ENCODE data around the gene WWOX.
A peak's percentile ranks its signal among the peaks of the same experiment; 100 is the strongest.

The WWOX gene

DNA sequence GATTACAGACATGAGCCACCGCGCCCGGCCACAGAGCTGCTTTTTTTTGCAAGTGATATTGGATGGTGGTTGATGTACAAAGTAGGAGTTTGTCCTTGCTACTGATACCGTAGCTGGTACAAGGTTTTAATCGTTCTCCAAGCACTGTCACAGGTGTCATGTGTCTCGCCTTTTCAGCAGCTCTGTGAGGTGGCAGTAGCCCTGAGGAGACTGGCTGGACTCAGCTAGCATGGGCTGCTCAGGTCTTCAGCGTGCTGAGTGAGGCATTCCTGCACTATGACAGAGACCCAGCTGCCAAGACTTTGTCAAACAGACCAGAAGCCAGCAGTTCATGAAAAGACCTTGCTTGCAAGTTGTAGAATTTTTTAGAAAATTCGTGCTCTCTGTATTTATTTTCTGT, 7.2 kb downstream of the WWOX start:
- no peak for DNase-seq

DNA sequence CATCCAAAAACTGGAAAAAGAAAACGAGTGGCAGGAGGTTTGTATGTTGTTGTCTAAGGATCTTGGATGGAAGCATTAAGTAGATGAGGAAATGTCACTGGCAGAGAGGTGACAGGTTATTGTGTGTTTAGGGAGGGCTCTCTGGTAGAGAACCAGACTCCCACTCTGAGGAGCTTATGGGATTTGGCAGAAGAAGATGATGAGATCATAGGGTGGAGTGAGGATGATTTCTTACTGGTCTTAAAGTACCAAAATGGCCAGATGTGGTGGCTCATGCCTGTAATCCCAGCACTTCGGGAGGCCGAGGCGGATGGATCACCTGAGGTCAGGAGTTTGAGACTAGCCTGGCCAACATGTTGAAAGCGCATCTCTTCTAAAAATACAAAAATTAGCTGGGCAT, 9.0 kb downstream of the WWOX start:
- no peak for DNase-seq

DNA sequence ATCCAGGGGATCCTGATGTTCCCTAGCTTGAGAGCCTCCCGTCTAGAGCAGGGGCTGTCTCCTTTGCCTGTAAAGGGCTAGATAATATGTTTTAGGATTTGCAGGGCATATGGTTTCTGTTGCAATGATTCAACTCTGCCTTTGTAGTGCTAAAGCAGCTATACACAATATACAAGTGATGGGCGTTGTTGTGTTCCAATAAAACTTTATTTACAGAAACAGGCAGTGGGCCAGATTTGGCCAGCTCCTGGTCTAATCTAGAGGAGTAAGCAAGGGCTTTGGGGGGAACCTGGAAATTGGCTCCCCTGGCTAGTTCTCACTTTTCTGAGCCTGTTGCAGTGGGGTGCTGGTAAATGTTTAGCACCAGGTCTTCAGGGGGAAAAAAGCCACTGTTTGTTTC, 13.8 kb downstream of the WWOX start:
- no peak for DNase-seq

DNA sequence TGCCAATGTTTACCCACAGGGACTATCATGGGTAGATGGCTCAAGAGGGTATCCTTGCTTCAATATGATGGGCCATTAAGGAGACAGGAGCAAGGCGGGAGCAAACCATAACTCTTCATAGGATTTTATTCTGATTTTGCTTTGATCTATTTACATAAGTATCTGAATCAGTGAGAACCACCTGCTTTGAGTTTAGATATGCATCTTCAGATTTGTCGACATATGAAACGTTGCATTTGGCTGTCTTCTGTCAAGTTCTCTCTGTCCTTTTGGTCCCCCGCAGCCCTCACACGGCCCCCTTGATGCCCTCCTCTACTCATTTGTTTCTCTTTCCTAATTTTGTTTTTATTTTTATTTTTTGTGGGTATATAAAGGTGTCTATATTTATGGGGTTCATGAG, 16.2 kb downstream of the WWOX start:
- DNase-seq: no peak

DNA sequence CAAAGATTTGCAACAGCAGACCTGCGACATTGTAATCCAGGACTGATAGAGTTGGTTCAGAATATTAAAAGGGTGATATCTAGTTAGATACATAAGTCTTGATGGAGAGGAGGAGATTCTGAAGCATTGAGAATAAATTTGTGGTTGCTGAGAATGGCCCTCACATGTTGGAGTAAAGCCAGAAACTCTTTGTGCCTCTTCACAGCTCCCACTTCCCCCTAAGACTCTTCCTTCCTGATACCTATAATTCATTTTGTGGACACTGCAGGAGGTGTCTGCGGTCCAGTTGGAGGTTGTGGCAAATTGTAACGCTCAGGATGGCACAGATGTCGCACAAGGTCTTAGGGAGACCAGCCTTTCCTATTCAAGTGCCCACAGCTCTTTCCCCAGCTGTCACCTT, 17.5 kb downstream of the WWOX start:
- no peak for DNase-seq

DNA sequence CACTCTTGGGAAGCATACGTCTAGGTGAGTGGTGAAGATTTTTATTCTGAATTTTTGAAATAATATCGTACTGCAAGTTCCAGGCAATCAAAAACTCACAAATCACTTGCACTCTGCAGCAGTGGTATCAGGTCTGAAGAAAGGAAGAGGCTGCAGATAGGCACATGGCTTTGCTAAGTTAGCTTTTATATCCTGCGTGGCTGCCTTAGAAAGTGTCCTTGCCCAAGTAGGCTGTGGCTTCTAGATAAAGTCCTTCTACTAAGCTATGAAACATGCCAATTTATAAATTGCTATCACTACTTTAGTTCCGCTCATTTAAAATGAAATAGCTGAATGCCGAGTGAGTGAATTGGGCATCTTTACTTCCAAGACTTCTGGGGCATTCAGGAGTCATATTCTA, 17.9 kb downstream of the WWOX start:
- DNase-seq: no peak

DNA sequence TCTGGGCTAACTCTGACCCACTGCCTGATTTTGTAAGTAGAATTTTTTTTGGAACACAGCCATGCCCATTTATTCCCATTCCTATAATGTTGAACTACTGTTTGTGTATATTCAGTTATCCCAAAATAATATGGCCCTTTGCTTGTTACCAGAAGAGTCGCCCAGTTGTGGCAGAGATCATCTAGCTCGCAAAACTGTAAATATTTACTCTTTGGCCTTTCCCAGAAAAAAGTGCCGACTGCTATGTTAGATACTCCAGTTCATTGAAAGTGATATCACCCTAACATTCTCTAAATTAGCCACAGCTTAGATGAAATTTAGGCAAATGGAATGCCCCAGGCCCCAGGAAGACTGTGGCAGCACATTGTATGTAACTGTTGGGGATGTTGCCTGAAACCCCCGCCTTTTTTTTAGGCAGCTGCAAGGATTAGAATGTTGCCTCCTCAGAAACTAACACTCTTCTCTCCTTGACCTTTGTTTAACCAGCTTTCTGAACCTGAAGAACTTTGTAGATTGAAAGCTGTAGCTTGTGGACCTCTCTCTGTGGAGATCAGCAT, 19.1 kb downstream of the WWOX start:
- DNase-seq: no peak

DNA sequence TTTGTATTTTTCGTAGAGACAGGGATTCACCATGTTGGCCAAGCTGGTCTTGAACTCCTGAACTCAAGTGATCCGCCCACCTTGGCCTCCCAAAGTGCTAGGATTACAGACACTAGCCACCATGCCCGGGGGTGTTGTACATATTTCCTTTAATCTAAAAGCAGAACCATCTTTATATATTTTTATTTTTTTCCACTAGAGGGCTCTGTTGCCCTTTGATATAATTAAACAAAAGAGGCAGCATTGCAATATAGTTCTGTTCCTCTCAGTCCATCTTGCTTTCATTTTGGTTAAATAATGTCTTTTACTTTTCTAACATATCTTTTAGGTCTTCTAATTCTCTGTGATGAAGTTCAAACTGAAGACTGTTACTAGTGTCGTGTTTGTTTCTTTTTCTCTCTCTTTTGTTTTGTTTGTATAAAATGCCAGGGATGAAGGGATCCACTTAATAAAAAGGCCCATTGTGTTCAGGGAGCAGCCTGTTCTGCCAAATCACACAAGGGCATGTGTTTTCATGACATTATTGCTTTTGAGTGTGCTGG, 23.4 kb downstream of the WWOX start:
- peak; percentile 43 for DNase-seq

DNA sequence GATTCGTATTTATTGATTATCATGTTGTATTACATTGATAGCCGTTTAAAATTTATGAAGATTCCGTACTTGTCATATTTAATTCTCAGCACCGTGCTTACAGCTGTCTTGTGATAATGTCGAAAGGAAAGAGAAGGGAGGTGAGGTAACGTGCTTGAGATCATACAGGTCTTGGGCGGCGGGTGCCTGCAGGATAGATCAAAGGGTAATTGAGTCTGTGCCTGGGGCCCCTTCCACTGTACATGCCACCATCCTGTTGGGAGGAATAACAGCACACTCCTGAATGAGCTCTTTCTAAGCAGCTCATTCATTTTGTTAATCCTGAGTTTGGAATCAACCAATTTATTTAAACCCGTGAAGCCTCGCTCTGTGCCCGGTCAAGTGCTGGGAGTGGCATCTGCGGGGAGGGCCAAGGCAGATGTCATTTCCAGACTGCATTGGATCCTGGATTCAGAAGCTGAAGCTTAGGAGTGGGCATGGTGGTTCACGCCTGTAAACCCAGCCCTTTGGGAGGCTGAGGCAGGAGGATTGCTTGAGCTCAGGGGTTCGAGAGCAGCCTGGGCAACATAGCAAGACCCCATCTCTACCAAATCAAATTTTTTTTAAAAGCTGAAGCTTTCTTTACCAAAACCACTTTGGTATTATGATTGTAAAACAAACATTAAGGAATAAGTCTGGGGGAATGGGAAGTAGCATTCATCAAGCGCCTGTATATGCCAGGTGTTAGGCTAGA, 25.8 kb downstream of the WWOX start:
- no peak for DNase-seq

DNA sequence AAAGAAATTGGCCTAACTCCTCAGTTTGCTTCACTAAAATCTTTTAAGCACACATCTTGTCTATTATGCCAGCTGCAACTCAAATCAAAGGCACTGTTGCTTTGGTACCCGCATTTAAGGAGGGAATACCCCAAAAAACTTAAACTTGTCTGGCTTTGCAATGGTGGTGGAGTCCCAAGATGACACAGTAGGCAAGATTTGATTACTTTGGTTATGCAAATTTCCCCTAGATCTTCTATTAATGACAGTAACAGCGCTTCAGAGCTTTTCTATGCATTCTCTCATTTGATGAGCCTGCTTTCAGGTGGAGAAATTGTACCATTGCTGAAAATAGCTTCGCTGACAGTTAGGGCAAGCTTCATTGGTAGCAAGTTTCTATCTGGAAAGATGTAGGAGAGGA, 27.2 kb downstream of the WWOX start:
- no peak for DNase-seq

DNA sequence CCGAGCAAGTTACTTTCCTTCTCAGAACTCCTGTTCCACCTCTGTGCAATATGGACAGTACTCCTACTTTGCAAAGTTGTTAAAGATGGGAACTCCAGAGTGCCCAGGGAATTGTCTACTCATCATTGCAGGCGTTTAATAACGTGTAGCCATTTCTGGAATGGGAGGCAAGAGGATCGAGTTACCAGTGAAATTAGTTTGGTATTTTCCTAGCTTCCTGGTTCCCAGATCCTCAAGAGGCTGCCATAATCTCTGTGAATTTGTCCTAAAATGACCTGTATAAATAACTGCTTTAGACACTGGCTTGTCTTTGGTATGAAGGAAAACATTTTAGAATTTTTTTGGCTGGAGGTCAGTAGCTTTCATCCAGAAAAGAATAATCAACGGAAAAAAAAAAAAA, 27.7 kb downstream of the WWOX start:
- DNase-seq: no peak

DNA sequence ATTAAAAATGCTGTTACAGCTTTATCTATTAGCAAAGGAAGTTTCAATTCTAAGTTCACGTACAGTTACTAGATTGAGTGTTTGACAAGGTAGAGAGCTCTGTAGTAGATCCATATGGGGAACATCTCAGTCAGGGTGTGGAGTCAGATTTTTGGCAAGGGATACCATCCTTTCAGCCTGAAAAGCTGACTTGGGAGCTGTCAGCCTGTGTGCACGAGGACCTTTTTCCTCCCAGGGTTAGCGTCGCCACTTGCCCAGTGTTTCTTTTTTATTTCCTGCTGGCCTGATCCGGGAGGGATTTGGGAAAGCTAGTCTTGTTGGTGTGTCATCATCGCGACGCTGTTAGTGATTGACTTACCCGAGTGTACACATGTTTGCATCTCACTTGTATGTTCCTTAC, 29.5 kb downstream of the WWOX start:
- no peak for DNase-seq

DNA sequence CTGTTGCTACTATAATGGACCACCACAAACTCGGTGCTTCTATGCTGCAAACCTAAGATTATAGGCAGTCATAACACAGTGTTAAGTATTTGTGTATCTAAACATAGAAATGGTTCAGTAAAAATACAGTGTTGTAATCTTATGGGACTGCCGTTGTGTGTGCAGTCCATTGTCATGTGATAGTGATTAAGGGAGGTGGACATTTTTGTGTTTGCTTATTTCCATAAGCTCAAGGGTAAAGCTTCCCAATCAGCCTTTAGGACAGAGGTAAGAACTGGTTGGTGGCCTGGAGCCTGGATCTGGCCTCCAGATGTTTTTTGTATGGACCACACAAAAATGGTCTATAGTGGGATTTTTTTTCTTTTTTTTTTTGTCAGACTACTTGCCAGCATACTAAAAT, 29.9 kb downstream of the WWOX start:
- DNase-seq: no peak

DNA sequence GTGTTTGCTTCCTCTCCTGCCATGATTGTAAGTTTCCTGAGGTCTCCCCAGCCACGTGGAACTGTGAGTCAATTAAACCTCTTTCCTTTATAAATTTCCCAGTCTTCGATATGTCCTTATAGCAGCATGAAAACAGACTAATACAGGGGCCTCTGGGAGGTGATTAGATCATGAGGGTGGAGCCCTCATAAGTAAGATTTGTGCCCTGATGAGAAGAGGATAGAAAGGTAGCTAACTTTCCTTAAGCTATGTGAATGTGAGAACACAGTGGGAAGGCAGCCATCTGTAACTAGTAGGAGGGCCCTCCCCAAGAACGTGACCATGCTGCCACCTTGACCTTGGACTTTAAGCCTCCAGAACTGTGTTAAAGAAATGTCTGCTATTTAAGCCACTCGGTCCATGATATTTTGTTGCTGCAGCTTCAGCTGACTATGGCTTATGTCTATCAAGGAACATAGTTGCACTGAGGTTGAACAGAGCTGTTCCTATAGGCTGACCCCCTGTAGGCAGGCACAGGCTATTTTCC, 30.7 kb downstream of the WWOX start:
- no peak for DNase-seq

DNA sequence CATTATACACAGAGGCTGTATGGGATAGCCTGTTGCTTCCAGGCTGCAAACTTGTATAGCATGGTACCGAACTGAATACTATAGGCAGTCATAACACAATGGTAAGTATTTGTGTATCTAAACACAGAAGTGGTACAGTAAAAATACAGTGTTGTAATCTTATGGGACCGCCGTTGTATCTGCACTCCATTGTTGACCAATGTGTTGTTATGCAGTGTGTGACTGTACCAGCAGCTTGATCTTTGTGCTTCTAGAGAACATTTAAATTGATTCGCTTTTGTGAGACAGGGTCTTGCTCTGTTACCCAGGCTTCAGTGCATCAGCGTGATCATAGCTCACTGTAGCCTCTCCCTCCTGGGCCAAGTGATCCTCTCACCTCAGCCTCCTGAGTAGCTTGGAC, 31.5 kb downstream of the WWOX start:
- DNase-seq: no peak

DNA sequence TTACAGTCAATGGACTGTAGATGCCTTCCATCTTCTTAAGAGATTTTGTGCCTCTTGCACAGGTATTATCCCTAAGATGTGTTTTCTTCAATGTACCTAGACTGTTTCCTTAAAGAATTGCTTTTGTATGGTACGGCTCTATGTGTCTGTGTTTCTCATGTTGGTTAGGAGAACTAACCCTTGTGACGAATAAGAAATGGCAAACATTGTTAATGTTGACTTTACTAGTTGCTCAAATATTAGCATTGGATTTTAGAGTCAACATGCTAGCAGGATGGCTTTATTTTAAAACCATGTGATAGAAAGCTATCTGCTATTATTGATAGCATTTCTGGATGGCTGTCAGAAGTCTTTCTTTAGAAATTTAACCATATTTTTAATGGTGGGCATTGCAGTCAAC, 34.5 kb downstream of the WWOX start:
- no peak for DNase-seq

DNA sequence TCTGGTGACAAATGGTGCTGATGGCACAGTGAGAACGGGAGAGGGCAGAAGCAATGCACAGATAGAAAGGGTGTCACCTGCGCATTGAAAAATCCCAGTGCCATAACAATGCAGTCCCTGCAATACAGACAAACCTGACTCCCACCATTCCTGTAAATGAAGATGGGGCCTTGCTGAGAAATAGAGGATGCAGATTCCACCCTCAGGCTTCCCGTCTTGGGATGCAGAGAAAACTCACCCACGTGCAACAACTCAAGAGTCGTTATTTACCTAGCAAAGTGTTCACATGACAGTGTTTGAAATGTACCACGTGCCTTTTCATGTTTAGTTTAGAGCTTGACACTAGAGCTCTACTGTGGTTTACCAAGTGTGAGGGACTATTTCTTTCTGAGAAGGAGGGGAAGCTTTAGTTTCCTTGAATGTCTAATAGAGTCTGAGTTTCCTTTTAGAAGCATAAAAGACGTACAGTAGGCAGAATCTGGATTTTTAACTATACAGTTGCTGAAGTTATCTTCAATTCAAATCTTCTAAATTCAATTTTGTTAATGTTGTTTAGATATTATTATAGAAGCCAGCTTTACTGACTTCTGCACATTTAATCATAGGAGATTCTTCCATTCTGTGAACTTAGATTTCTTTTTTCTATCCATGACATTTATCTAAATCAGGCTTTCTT, 35.6 kb downstream of the WWOX start:
- no peak for DNase-seq

DNA sequence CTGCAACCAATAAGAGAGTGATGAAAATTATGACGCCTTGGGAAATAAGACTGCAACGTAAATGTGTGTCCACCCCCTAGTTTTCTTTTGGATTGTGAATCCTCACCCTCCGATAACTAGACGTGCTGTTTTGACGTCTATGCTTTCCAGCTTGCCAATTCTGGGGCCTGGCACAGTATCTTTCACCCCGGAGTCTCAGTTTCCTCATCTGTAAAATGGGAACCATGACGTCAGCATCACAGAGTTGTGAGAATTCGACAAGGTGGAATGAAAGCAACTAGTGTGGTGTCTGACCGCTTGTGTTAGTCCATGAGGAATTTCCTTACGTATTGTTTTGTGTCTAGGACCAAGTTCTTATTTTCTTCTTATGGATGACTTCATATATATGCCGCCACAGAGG, 37.7 kb downstream of the WWOX start:
- no peak for DNase-seq

DNA sequence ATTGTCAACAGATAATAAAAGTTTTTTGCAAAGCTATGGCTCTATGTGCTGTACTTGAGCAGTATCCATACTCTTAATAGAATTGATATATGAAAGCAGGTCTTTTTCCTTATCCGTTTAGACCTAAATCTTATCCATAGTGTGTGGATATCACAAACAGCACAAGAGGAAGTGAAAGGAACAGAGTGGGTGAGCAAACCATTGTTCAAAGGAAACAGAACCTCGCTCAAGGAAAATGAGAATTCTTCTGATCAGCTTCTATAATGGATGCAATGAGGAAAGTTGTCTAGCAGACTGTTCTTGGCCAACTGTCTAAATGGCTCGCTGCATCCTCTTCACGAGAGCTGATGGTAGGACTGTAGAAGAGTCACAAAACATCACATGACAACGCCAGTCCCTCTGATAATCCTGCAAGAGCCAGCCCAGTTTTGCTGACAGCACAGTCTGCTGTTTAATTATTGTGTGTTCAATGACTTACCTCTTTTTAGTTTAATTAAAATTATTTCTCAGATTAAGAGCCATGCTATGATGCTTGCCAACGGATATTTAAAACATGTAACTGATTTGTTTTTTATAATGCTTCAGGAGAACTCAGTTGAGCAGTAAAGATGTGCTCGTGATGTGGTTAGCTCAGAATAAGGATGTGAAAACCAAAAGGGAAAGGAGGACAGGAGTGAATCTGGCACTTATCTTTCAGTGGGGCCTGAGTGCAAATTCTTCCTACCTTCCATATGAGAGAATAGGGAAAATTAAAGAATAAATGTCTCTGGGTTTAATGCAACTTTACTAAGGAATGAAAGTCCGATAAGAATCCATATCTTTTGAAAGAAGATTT, 38.5 kb downstream of the WWOX start:
- no peak for DNase-seq

DNA sequence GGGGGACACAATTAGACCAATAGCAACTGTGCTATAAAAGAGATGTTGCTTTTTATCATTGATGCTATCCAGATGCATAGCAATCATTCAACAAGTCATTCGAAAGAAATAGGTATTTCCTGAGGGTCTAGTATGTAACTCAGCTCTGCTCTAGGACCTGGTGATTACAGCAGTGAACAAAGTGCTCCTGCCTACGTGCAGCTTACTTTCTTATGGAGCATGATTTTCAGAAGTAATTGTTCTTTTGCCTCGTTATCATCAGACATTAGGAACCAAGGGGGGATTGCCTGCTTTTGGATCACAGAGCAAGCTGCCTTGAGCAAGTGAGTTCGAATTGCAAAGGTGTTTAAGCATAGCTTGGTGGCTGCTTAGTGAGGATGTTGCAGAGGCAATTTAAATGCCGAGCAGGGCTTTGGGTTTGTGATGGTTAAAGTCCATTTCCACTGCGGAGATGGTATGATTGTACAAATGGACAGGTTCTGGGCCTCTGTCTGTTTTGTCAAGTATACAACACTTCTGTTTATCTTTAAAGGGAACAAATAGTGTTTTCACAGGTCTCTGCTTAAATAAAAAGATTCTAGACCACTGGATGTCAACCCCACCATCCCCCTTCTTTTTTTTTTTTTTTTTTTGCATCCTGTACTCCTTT, 41.5 kb downstream of the WWOX start:
- DNase-seq: no peak

DNA sequence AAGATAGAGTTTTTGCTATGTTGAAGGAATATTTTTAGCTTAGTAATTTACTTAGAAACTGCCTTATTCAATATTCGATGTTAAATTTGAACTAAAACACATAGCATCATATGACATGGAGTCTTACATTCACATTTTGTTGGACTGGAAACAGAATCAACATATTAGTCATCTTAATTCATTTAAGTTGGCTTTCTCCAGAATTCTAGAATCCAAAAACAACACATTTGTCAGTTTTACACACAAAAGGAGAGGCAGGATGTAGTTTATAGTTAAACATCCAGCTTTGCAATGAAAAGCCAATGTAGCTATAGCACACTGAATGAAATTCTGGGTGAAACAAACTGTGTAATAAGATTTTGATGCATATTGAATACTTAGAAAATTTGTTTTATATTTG, 43.3 kb downstream of the WWOX start:
- no peak for DNase-seq

DNA sequence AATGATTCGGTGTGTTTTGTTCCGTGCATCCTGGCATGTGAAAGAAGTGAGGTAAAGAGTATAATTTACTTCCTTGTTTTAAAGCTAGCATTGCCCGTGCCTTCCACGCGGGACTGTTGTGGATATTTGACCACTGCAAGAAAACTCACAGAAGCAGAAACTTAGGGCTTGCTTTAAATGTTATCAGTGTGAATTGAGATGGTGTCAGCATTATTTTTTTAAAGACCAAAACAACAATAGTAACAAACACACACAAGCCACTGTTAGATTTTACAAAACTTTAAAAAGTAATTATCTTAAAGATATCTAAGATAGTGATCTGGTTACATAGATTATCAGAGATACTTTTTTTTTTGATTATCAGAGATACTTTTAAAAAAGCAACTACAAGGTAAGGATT, 47.4 kb downstream of the WWOX start:
- no peak for DNase-seq
